Mucosa of descending colon (tissue), 3 donors: ENCODE data around the gene MCCC1. TPM values are rescaled to one million over a fixed set of nuclear protein-coding genes. Genes with fewer than 3 reads are reported as not detected.
"Not testable (repeated sequence)": the region's sequence is repeated elsewhere in the genome, so short reads cannot be mapped to it uniquely, and the experiment has no call there.

Experiments used
- ATAC-seq: fragments of 200-7000 bp; cut with Tn5 transposase; one replicate; pipeline ENCODE4 v1.9.1; 2020; ENCODE audit warnings: mild to moderate bottlenecking, moderate library complexity
- DNase-seq, 3 donors: peaks; one replicate each; pipeline ENCODE4 v3.0.0-alpha.2; 2020
- H3K36me3 ChIP-seq: fragments of 200-600 bp; one replicate; pipeline ENCODE4 v1.8.0; 2021; ENCODE audit warnings: low read depth, mild to moderate bottlenecking
- H3K4me1 ChIP-seq: fragments of 200-600 bp; one replicate; pipeline ENCODE4 v1.8.0; 2021; ENCODE audit warnings: low read depth, mild to moderate bottlenecking
- H3K4me3 ChIP-seq: fragments of 200-600 bp; one replicate; pipeline ENCODE4 v1.8.0; 2021; ENCODE audit warnings: mild to moderate bottlenecking
- H3K9me3 ChIP-seq: fragments of 200-600 bp; one replicate; pipeline ENCODE4 v1.8.0; 2021; ENCODE audit warnings: mild to moderate bottlenecking
- CTCF ChIP-seq: fragments of 200-600 bp; IDR thresholded peaks from one replicate; pipeline ENCODE4 v1.8.0; 2022; ENCODE audit warnings: antibody characterized with exemption, mild to moderate bottlenecking
- intact Hi-C, 2 donors: fragments of 100-400 bp; cut with DNase I in 1 of 2; cut with micrococcal nuclease in 1 of 2; formaldehyde crosslinking; loops; one replicate each; pipeline versions ENCODE4 v1.11.0 to v1.11.1; 2022; cut with DNase I, micrococcal nuclease
- total RNA-seq, 3 donors: library from RNA; stranded (reverse); fragmentation: NEBNext Ultra II Directional in 2 of 3; extraction: Animal tissue kit (Norgen Biotek cat#: 25700) in 2 of 3; gene quantifications; one replicate each; pipeline versions ENCODE4 v1.2.1 to v1.2.4, GENCODE V29; 2021 to 2023
- donor health status: DM: no; HTN: no; CAD: no; lungs with moderate emphysema.
- donor health status: DM: no; HTN: no; CAD: no.
- donor health status: DM: no; HTN: yes; CAD: no.

Gene MCCC1
- total RNA-seq, 3 donors from 2014 or later: 28.1 to 36.5 (median 32.8) TPM

GRCh38 chr3:183013856-183014255 lies 85.4 kb downstream of the MCCC1 start:
- intact Hi-C loops: no loop called here
- Histone ChIP-seq H3K4me1 (no peaks in the 10 kb centered on the region), H3K36me3 (peaks cover 4% of the 10 kb centered on the region), H3K9me3 (no peaks in the 10 kb centered on the region), H3K4me3 (no peak overlapping the region)
- no peak for DNase-seq
- ATAC-seq: no peak
- no peak for TF ChIP-seq CTCF

- no peaks in the 10 kb centered on the region for H3K4me1 ChIP-seq
- DNase-seq (no peak), ATAC-seq (no peak)
- intact Hi-C loops: no loop called here
- no peak for TF ChIP-seq CTCF
- H3K4me3 ChIP-seq: no peak overlapping the region
- H3K36me3 ChIP-seq: peaks cover 4% of the 10 kb centered on the region
- H3K9me3 ChIP-seq: no peaks in the 10 kb centered on the region
Measured at GRCh38 chr3:183013074-183013473, 86.2 kb downstream of the MCCC1 start.

- Histone ChIP-seq H3K9me3 (no peaks in the 10 kb centered on the region), H3K36me3 (no peaks in the 10 kb centered on the region), H3K4me3 (no peak overlapping the region), H3K4me1 (no peaks in the 10 kb centered on the region)
- DNase-seq (no peak), ATAC-seq (no peak)
- TF ChIP-seq CTCF: no peak
- intact Hi-C loops: no loop called here
Measured at GRCh38 chr3:183008800-183009199, 90.5 kb downstream of the MCCC1 start.

- intact Hi-C loops: no loop called here
- ATAC-seq: no peak
- TF ChIP-seq CTCF: no peak
- DNase-seq: no peak
- Histone ChIP-seq H3K36me3 (no peaks in the 10 kb centered on the region), H3K9me3 (no peaks in the 10 kb centered on the region), H3K4me1 (no peaks in the 10 kb centered on the region), H3K4me3 (no peak overlapping the region)
Measured at GRCh38 chr3:183008303-183008702, 91.0 kb downstream of the MCCC1 start.

GRCh38 chr3:183006396-183007002 lies 92.8 kb downstream of the MCCC1 start:
- TF ChIP-seq CTCF: no peak
- DNase-seq (no peak), ATAC-seq (no peak)
- Histone ChIP-seq H3K4me1 (no peaks in the 10 kb centered on the region), H3K4me3 (no peak overlapping the region), H3K9me3 (no peaks in the 10 kb centered on the region), H3K36me3 (no peaks in the 10 kb centered on the region)
- intact Hi-C loops: no loop called here

- Histone ChIP-seq H3K9me3 (no peaks in the 10 kb centered on the region), H3K4me3 (no peak overlapping the region), H3K4me1 (no peaks in the 10 kb centered on the region), H3K36me3 (no peaks in the 10 kb centered on the region)
- intact Hi-C loops: no loop called here
- TF ChIP-seq CTCF: no peak
- DNase-seq (no peak), ATAC-seq (no peak)
Measured at GRCh38 chr3:182999767-183000166, 99.5 kb downstream of the MCCC1 start.

- H3K36me3 ChIP-seq, H3K4me3 ChIP-seq, DNase-seq, intact Hi-C loops, ATAC-seq, H3K4me1 ChIP-seq, H3K9me3 ChIP-seq: not testable (repeated sequence)
Measured at GRCh38 chr3:182993486-182994201, 105.7 kb downstream of the MCCC1 start.
